Coronary artery (tissue), 2 donors: Measurements from ENCODE around the gene ARHGEF6.

Source experiments
- DNase-seq: peaks from one replicate; pipeline ENCODE4 v3.0.0-alpha.2; 2017; ENCODE audit warnings: low spot score
- H3K27ac ChIP-seq, 2 donors: fragments of 200-600 bp; sonication (generic); one replicate each; pipeline ENCODE4 v1.5.1; 2016 to 2019
- H3K4me3 ChIP-seq: fragments of 200-600 bp; sonication (generic); 2 replicates; pipeline ENCODE4 v1.5.1; 2016; ENCODE audit warnings: mild to moderate bottlenecking, moderate library complexity
- CTCF ChIP-seq: fragments of 200-600 bp; sonication (generic); IDR thresholded peaks from one replicate; pipeline ENCODE4 v1.5.1; 2019; ENCODE audit warnings: antibody characterized with exemption

ARHGEF6 gene

DNA sequence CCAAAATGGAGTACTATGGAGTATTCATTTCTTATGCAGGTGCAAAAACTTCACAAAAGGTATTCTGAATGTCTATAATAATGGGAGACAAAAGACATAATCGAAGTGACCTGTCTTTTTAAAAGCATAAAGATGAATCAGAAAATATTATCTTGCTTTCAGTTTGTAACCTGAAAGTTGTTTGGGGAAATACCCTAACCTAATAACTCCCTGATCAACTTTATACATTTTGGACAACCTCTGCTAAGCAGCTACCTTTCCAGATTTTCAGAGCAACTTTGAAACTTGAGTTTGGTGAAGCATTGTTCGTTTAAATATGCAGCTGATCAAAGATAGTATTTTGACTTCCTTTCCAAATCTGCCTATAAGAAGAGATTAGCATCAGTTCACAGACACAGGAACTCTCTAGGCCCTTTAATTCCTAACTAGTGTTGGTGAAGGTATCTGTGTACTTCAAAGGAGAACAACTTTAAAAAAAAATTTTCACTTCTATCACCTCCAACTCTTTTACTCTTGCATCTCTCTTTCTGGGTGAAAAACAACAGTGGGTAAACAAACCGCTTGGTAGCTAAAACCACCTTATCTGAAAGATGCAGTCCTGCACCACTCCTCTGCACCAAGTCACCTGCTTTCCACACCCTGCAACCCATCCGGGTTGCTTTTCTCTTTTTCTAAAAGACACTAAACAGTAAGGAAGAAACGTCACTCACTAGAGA, 106.3 kb downstream of the ARHGEF6 start:
- no peak overlapping the region for H3K27ac ChIP-seq
- H3K4me3 ChIP-seq, result no peak overlapping the region
- DNase-seq, result no peak
- TF ChIP-seq CTCF, result no peak

DNA sequence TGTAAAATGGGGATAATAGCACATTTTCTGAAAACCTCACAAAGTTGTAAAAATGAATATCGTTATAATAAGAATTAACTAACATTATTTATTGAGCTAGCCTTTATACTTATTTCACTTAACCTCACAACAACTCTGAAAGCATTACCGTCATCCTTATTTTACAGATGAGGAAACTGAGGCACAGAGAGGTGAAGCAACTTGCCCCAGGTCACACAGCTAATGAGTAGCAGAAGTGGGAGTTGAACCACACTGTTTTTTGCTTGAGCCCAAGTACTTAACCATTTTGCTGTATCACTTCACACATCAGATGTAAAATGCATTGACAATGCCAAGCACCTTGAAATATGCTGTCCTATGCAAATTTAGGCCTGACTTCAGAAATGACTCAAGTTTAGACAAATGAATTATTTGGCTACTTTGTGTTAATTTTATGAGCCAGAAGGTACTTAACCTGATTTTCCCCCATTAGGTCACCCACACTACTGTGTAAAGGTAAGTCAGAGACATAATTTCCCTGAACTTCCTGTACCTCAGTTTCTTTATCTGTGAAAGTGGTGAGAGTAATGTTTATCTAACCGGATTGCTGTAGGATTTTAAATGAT, 109.6 kb downstream of the ARHGEF6 start:
- TF ChIP-seq CTCF, result no peak
- no peak for DNase-seq
- Histone ChIP-seq H3K4me3 (no peak overlapping the region), H3K27ac (no peak overlapping the region)

GRCh38 chrX:136667446-136668168, 113.1 kb downstream of the ARHGEF6 start:
- no peak overlapping the region for H3K4me3 ChIP-seq
- no peak for DNase-seq
- TF ChIP-seq CTCF, result no peak
- H3K27ac ChIP-seq, result no peak overlapping the region

DNA sequence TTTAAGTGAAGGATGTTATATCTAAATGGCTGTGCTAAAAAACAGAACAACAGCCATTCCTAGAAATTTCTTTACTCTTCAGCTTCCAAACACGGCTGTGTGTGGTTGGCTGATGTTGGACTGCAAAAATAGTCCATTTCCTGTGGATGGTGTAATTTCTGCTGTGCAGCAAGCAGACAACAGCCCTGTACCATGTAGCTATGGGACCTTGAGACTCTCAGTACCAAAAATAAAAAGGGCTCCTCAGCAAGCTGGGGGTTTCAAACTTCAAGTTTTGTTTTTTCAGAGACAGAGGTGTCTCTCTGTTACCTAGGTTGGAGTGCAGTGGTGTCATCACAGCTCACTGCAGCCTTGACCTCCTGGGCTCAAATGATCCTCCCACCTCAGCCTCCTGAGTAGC, 114.6 kb downstream of the ARHGEF6 start:
- no peak for TF ChIP-seq CTCF
- no peak for DNase-seq
- no peak overlapping the region for H3K4me3 ChIP-seq
- no peak overlapping the region for H3K27ac ChIP-seq

DNA sequence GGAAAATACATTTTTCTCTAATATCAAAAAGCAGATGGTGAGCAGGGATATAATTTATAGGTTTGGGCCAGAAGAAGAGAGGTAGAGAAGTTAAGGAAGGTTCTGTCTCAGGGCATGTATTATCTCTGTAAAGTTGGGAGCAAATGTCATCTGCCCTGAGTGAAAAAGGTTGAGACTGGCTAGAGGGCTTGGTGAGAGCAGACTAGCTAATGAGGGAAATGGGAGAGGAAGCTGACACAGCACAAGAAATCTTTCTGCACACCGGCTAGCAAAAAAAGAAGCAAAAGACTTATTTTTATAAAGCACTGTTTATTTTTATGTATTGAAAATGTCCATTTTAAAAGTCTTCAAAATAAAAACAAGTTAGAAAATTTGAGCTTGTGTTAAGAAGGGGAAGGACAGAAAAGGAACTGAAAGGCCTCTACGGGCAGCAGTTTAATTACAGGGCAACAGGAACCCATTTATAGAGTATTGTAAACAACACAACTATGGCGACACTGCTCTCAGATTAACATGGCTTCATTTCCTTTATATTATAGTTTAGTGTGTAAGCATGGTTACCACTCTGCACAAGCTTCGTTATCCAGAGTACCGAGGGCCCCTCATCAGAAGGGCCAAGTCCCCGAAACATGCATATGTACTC, 115.4 kb downstream of the ARHGEF6 start:
- H3K4me3 ChIP-seq, result no peak overlapping the region
- no peak for DNase-seq
- no peak overlapping the region for H3K27ac ChIP-seq
- TF ChIP-seq CTCF, result no peak

DNA sequence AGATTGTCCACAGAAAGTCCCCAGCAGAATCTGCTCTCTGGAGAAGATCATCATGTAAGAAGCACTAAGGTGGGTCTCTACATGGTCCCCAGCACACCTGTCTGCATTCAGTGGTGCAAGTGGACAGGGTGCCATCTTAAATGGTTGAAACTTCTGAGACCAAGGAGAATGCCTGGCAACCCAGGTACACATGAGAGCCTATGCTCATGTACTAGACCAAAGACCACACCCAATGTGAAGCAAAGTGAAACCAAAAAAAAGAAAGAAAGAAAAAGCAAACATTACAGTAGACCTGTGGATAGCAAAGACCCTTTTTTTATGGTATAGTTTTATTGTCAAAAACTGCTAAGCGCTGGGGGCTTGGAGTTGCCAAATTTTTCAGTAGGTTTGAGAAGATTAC, 117.8 kb downstream of the ARHGEF6 start:
- H3K4me3 ChIP-seq, result no peak overlapping the region
- H3K27ac ChIP-seq, result no peak overlapping the region
- DNase-seq, result no peak
- TF ChIP-seq CTCF, result no peak
